ENCODE data around the gene CALN1.

The CALN1 gene

DNA sequence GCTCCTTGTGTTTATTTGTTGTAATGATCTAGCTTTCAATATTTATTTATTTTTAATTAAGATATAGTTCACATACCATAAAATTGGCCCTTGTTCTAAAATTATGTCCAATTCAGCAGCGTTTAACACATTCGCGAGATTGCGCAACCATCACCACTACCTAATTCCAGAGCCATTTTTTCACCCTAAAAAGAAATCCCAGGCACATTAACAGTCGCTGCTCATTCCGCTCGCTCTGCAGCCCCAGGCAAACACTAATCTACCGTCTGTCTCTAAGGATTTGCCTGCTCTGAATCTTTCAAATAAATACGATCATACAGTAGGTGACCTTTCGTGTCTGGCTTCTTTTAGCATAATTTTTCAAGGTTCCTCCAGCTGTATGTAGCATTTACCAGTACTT is 616.7 kb downstream of the CALN1 start:
- no peak for DNase-seq (ENCODE audit: low read depth in 2 of 2)

GRCh38 chr7:71793251-71793650 is 618.9 kb downstream of the CALN1 start:
- no peak for DNase-seq (ENCODE audit: low read depth in 2 of 2)

- no peak for DNase-seq (ENCODE audit: low read depth in 2 of 2)
Observed at GRCh38 chr7:71787513-71787912, 624.6 kb downstream of the CALN1 start.

DNA sequence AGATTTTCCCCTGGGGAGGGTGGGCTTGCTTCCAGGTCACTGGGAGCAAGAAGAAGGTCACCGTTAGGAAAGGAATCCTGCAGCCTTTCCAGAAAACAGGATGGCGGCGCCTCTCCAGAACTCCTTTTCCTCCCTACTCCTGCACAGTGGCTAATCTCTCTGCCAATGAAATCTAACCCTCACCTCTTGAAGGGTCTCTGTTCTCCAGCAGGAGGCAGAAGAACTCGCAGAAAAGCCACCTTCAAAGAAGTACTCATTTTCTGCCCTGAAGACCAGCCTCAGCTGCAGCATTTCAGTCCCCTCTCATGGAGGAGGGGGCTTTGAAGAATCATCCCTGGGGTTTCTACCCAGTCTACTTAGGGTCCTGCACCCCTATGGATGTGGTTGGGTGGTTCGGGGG is 626.9 kb downstream of the CALN1 start:
- DNase-seq (ENCODE audit: low read depth in 2 of 2) = no peak

DNA sequence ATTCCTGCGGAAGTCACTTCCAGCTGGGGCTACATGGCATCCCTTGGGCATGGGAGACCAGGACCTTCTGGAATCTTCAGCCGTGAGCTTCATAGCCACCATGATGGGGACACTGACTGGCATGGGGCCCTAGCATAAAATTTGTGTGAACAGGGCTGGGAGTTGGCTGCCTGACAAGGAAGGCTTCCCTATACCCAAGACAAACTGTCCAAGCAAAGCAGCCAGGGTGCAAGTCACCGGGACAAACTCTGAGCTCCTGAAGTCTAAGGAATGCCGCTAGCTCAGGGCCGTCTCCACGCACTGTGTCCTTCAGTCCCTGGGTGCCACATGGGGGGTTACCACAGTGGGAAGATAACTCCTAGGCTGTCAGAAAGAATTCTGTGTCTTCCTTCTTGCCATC is 627.4 kb downstream of the CALN1 start:
- DNase-seq (ENCODE audit: low read depth in 2 of 2) = no peak

- no peak for DNase-seq (ENCODE audit: low read depth in 2 of 2)
Observed at GRCh38 chr7:71784180-71784579, 628.0 kb downstream of the CALN1 start.

DNA sequence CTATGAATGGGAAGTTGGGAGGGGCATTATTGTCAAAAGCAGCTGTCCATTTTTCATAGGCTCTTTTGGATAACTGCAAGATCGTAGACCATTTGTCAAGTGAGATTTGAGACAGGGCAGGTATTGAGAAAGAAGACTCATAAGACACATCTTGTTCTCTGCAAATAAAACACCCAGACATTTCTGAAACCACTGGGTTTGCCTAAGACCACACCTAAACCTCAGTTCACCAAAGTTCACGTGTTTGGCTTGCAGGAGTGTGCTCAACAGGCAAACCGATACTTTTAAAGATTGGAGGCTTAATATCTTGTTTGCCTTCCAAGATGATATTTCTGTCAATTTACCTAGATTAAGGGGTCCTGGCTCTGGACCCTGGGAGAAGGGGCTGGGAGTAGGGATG is 628.4 kb downstream of the CALN1 start:
- no peak for DNase-seq (ENCODE audit: low read depth in 2 of 2)

DNA sequence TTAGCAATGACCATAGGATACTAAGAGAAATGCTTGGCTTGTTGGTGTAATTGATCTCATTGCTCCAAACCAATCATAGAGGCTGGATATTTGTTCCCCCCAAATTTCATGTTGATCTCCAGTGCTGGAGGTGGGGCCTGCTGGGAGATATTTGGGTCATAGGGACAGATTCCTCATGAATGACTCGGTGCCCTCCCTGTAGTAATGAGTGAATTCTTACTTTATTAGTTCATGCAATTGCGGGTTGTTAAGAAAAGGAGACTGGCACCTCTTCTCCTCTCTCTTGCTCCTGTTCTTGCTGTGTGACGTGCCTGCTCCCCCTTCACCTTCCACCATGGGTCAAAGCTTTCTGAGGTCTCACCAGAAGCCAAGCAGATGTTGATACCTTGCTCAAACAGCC is 630.1 kb downstream of the CALN1 start:
- DNase-seq (ENCODE audit: low read depth in 2 of 2) = no peak

DNA sequence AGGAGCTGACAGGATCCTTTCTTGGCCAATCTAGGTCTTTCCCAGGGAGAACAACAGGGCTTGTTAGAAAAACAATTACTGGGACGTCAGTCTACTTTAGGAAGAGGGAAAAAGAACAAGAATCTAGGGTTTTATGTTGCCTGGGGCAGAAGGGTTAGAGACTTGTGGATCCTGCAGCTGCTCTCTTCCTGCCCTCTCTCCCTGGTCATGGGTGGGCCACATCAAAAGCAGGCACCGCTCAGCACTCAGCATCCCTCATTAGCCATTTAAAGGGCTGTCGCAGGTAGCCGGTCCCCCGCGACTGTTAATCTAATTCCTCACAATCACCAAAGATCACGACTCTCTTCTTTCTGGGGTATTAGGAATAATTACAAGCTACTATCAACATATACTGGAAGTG is 631.9 kb downstream of the CALN1 start:
- no peak for DNase-seq (ENCODE audit: low read depth in 2 of 2)

GRCh38 chr7:71777278-71777677 is 634.9 kb downstream of the CALN1 start:
- DNase-seq (ENCODE audit: low read depth in 2 of 2) = no peak

- no peak for DNase-seq (ENCODE audit: low read depth in 2 of 2)
Observed at GRCh38 chr7:71776726-71777125, 635.4 kb downstream of the CALN1 start.

DNA sequence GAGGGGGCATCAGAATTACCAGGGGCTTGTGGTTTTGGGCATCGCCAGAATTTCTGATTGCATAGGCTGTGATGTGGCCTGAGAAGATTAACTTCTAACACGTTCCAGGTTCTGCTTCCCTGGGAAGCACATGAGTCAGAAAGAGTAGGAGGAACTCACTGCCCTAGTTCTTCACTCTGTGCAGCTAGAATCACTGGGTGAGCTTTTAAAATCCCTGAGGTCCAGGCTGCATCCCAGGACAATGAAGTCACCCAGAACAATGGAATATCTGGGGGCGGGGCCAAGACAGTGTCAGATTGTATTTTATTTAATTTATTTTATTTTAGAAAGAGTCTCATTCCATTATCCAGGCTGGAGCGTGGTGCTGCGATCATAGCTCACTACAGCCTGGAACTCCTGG is 636.5 kb downstream of the CALN1 start:
- no peak for DNase-seq (ENCODE audit: low read depth in 2 of 2)

- DNase-seq (ENCODE audit: low read depth in 2 of 2) = no peak
Observed at GRCh38 chr7:71772779-71773178, 639.4 kb downstream of the CALN1 start.

- DNase-seq (ENCODE audit: low read depth in 2 of 2) = no peak
Observed at GRCh38 chr7:71770269-71770907, 641.8 kb downstream of the CALN1 start.

DNA sequence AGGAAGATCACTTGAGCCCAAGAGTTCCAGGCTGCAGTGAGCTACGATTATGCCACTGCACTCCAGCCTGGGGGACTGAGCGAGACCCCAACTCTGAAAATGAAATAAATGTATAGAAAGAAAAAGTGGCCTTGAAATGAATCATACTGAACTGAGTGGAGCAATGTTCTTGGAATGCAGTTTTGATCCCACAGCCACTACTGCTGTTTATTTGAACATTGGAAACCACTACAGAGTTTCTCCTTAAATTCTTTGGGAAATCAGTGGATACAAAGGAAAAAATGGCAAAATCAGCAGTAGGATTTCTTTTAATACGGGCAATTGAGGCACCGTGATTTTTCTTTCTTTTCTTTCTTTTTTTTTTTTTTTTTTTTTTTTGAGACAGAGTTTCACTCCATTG is 642.8 kb downstream of the CALN1 start:
- DNase-seq (ENCODE audit: low read depth in 2 of 2) = no peak

GRCh38 chr7:71768450-71768849 is 643.7 kb downstream of the CALN1 start:
- no peak for DNase-seq (ENCODE audit: low read depth in 2 of 2)

DNA sequence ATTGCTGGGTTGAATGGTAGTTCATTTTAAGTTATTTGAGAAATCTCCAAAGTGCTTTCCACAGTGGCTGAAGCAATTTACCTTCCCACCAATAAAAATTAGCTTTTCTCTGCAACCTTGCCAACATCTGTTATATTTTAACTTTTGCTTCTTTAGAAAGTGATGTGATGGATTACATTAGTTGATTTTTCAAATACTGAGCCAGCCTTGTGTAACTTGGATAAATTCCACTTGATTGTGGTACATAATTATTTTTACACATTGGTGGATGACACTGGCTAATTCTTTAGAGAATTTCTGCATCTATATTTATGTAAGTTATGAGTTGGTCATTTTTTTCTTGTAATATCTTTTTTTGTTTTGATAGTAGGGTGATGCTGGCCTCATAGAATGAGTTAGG is 646.1 kb downstream of the CALN1 start:
- DNase-seq (ENCODE audit: low read depth in 2 of 2) = no peak

GRCh38 chr7:71761336-71761735 is 650.8 kb downstream of the CALN1 start:
- no peak for DNase-seq (ENCODE audit: low read depth in 2 of 2)

- DNase-seq (ENCODE audit: low read depth in 2 of 2) = no peak
Observed at GRCh38 chr7:71754828-71755227, 657.3 kb downstream of the CALN1 start.

GRCh38 chr7:71753956-71754664 is 658.0 kb downstream of the CALN1 start:
- no peak for DNase-seq (ENCODE audit: low read depth in 2 of 2)

- no peak for DNase-seq (ENCODE audit: low read depth in 2 of 2)
Observed at GRCh38 chr7:71753236-71753635, 658.9 kb downstream of the CALN1 start.

DNA sequence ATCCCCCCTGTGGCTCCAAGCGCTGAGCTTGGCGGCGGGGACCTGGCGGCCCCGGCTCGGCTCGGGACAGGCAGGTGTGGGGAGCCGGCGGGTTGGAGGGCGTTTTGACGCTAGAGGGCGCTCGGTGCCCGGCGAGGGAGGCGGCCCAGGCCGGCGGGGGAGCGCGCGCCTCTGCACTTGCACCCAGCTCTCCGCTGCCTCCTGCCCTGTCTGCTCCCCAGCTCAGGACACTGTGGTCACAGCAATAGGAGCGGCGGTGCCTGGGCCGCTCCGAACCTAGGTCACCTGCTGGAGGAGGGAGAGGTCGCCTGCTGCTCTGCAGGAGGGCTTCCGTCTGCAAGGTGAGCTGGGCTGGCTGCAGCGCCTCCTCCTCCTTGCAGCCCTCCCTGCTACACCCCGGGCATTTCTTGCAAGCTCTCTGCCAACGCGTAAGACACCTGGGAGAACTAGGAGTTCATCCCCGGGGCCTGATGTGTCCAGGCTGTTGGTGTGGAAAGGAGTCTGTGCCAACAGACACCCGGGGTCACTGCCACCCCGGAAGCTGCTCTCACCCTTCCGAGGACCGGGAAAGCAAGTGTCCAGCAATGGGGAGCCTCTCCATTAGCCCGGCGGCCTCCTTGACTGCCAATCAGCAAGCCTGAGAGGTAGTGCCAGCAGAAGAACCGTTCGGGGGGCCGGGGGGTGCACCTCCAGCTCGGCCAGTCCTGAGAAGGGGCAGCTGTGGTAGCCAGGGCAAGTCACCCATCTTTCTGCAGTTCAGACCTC is 659.8 kb downstream of the CALN1 start:
- peak in 1 of 2 donors; percentile 7 for DNase-seq (ENCODE audit: low read depth in 2 of 2)

DNA sequence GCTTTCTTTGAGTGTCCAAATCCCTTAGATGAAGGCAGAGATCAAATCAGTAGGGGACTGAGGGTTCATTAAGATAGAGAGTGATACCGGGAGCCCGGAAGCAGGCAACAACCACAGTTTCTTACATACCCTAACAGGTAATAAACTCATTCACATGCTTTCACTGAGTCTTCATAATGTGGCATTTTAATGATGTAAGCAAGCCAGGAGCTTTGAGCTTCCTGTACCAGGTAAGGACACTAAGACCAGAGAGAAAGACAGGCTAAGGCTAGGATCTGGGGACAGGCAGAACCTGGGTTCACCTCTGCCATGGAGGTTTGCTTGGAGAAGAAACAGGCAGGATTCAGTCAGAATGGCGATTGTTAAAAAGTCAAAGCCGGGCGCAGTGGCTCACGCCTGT is 661.8 kb downstream of the CALN1 start:
- no peak for DNase-seq (ENCODE audit: low read depth in 2 of 2)

All from stimulated activated CD4-positive, alpha-beta T cell treated with anti-CD3 and anti-CD28 coated beads, Interleukin-1b, Interleukin-23, amount 100 ng/mL, for 4 hours (primary cell).